GM12875 (cell line): ENCODE data around the gene PDE5A.
"Not testable (repeated sequence)": the region's sequence is repeated elsewhere in the genome, so short reads cannot be mapped to it uniquely, and the experiment has no call there.

Source experiments
- H3K4me3 ChIP-seq: one replicate; pipeline ENCODE4 v1.5.1; 2011; ENCODE audit warnings: low read depth, low read length, control low read depth
- CTCF ChIP-seq: IDR thresholded peaks from 2 replicates; pipeline ENCODE4 v1.5.1; 2011; ENCODE audit warnings: low read depth, mild to moderate bottlenecking, control low read depth, inconsistent platforms, low read length, moderate library complexity, borderline replicate concordance; ENCODE audit not compliant: insufficient read depth

Gene PDE5A

GRCh38 chr4:119666653-119667091, 38.1 kb upstream of the PDE5A start:
- no peak for TF ChIP-seq CTCF
- no peak overlapping the region for H3K4me3 ChIP-seq

DNA sequence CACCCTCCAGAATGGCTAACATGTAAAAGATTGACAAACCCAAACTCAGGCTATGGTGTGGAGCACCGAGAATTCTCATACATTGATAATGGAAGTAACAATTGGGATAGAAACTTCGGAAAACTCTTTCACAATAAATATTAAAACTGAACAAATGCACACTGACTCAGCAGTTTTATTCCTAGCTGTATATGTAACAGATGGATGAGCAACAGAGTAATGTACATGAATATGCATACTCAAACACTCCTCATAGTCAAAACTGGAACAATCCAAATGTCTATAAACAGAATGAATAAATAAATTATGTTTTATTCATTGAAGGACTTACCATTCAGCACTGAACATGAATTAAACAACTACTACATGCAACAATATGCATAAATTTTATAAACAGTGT, 37.1 kb upstream of the PDE5A start:
- no peak for TF ChIP-seq CTCF
- no peak overlapping the region for H3K4me3 ChIP-seq

DNA sequence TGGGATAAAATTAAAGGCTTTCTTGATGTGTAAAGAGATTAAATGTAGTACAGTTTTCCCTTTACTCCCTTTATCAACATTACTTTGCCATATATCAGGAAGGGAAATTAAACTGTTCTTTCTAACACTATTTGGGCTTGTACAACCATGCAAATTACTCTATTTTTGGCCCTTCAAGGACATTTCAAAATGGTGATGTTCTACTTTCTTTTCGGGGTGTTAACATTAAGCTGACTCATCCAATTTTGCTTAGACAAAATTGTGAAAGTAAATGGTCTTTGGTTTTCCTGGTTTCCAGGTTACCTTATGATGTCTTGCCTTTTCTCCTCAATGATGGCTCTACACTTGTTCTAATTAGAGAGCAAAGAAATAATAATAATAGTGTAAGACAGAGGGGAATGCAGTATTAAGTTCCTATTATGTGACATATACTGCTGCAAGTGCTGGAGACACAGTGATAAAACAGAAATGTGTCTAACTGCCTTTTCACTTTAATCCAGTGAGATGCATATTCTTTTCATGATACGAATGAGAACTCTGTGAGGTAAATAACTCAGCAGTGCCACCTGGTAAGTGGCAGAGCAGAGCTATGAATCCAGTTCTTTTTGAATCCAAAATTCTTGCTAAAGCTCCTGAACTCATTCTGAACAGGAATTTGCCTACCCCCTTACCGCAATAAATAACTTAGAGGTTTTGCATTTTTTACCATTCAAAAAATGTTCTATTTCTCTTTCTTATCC, 35.7 kb upstream of the PDE5A start:
- no peak overlapping the region for H3K4me3 ChIP-seq
- no peak for TF ChIP-seq CTCF

GRCh38 chr4:119663160-119663788, 34.7 kb upstream of the PDE5A start:
- TF ChIP-seq CTCF = no peak
- H3K4me3 ChIP-seq = no peak overlapping the region

- H3K4me3 ChIP-seq = not testable (repeated sequence)
Observed at GRCh38 chr4:119662612-119663011, 34.0 kb upstream of the PDE5A start.

- TF ChIP-seq CTCF = no peak
- H3K4me3 ChIP-seq = no peak overlapping the region
Observed at GRCh38 chr4:119661231-119661630, 32.6 kb upstream of the PDE5A start.

- TF ChIP-seq CTCF = no peak
- H3K4me3 ChIP-seq = no peak overlapping the region
Observed at GRCh38 chr4:119659576-119659975, 31.0 kb upstream of the PDE5A start.
